GM23248 (cell line): ENCODE data around the gene TCF7L2.

Experiments used
- EZH2 ChIP-seq: fragments of 200-600 bp; sonication (generic); IDR thresholded peaks from 2 replicates; pipeline ENCODE4 v1.6.1; 2018; ENCODE audit warnings: antibody characterized with exemption, mild to moderate bottlenecking; ENCODE audit not compliant: insufficient read depth, poor library complexity, severe bottlenecking
- EZH2phosphoT487 ChIP-seq: fragments of 200-600 bp; sonication (generic); IDR thresholded peaks from 2 replicates; pipeline ENCODE4 v1.6.1; 2018; ENCODE audit warnings: antibody characterized with exemption, moderate library complexity, mild to moderate bottlenecking, low read depth; ENCODE audit not compliant: insufficient read depth

DNA sequence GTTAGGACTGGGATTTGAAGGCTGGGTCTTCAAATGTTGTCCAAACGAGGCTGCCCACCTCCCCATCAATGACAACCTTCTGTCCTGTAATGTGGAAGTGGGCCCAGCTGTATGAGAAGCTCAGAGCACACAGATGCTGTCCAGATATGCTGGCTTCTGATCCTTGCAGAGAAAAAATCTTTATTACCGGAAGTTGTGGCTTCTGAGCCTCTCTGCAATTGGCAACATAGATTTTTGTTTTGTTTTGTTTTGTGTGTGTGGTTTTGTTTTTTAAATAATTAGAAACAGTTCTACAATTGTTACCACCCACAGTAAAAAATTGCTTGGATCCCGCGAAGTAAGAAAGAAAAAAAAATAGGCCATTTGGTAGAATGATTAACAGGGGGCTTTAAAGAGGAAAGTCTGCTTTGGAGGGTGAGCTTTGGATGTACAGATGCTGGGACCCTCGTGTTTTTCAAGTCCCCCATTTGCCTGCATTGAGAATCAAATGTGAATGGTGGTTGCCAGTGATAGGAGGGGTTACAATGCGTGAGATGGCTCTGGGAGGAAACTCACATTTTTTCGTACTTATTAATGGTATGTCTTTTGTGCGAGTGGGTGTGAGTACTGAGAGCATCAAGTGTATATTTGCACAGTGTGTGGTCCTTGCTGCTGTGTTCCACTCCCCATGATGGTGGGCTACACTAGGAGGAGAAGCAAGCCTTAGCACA is 153.2 kb downstream of the TCF7L2 start:
- TF ChIP-seq EZH2 (no peak), EZH2phosphoT487 (no peak)
